Neural progenitor cell (in vitro differentiated cells): Measurements from ENCODE around the gene HNRNPA2B1. TPM values are rescaled to one million over a fixed set of nuclear protein-coding genes. Genes with fewer than 3 reads are reported as not detected.
"Not testable (repeated sequence)": the region's sequence is repeated elsewhere in the genome, so short reads cannot be mapped to it uniquely, and the experiment has no call there.

ENCODE experiments used
- DNase-seq: peaks from one replicate; pipeline ENCODE4 v3.0.0-alpha.2; 2016; ENCODE audit warnings: low spot score
- H2AFZ ChIP-seq: fragments of 200-600 bp; sonication (generic); replicated peaks from 2 replicates; pipeline ENCODE4 v1.6.1; 2016; ENCODE audit warnings: antibody characterized with exemption
- H3F3A ChIP-seq: fragments of 200-600 bp; sonication (generic); 2 replicates; pipeline ENCODE4 v1.6.1; 2016; ENCODE audit warnings: antibody characterized with exemption, low read depth
- H3K27ac ChIP-seq: fragments of 200-600 bp; sonication (generic); 2 replicates; pipeline ENCODE4 v1.5.1; 2016; ENCODE audit warnings: mild to moderate bottlenecking
- H3K27me3 ChIP-seq: fragments of 200-600 bp; sonication (generic); 2 replicates; pipeline ENCODE4 v1.6.1; 2016; ENCODE audit warnings: mild to moderate bottlenecking, moderate library complexity
- H3K36me3 ChIP-seq: fragments of 200-600 bp; sonication (generic); 2 replicates; pipeline ENCODE4 v1.5.1; 2016
- H3K4me1 ChIP-seq: fragments of 200-600 bp; sonication (generic); 2 replicates; pipeline ENCODE4 v1.6.1; 2016; ENCODE audit warnings: mixed run types
- H3K4me2 ChIP-seq: fragments of 200-600 bp; sonication (generic); 2 replicates; pipeline ENCODE4 v1.6.1; 2016
- H3K4me3 ChIP-seq: fragments of 200-600 bp; sonication (generic); 2 replicates; pipeline ENCODE4 v1.5.1; 2016
- H3K79me2 ChIP-seq: fragments of 200-600 bp; sonication (generic); 2 replicates; pipeline ENCODE4 v1.6.1; 2016; ENCODE audit warnings: low read depth
- H3K9ac ChIP-seq: fragments of 200-600 bp; sonication (generic); 2 replicates; pipeline ENCODE4 v1.6.1; 2016
- H3K9me3 ChIP-seq: fragments of 200-600 bp; sonication (generic); 2 replicates; pipeline ENCODE4 v1.5.1; 2016; ENCODE audit warnings: low read depth
- H4K20me1 ChIP-seq: fragments of 200-600 bp; sonication (generic); 2 replicates; pipeline ENCODE4 v1.6.1; 2016; ENCODE audit warnings: low read depth
- H3K27ac Mint-ChIP-seq: 3 replicates; pipeline ENCODE4 v1.8.0; 2021; ENCODE audit warnings: mixed read lengths
- H3K27me3 Mint-ChIP-seq: 2 replicates; pipeline ENCODE4 v1.8.0; 2022; ENCODE audit warnings: low read depth, mild to moderate bottlenecking, inconsistent platforms, moderate library complexity, mixed read lengths; ENCODE audit not compliant: insufficient read depth
- H3K36me3 Mint-ChIP-seq: 3 replicates; pipeline ENCODE4 v1.8.0; 2021; ENCODE audit warnings: mixed read lengths
- H3K4me1 Mint-ChIP-seq: 3 replicates; pipeline ENCODE4 v1.8.0; 2021; ENCODE audit warnings: mixed read lengths
- H3K4me3 Mint-ChIP-seq: 3 replicates; pipeline ENCODE4 v1.8.0; 2021; ENCODE audit warnings: mild to moderate bottlenecking, moderate library complexity, mixed read lengths
- H3K9me3 Mint-ChIP-seq: 3 replicates; pipeline ENCODE4 v1.8.0; 2020; ENCODE audit warnings: mixed read lengths
- CTCF ChIP-seq: fragments of 200-600 bp; sonication (generic); IDR thresholded peaks from 2 replicates; pipeline ENCODE4 v1.5.1; 2017; ENCODE audit warnings: antibody characterized with exemption, mild to moderate bottlenecking
- EZH2 ChIP-seq: fragments of 200-600 bp; sonication (generic); IDR thresholded peaks from 2 replicates; pipeline ENCODE4 v1.6.1; 2017; ENCODE audit warnings: antibody characterized with exemption, mild to moderate bottlenecking, moderate library complexity
- EZH2phosphoT487 ChIP-seq: fragments of 200-600 bp; sonication (generic); IDR thresholded peaks from 2 replicates; pipeline ENCODE4 v1.6.1; 2017; ENCODE audit warnings: antibody characterized with exemption
- total RNA-seq: library from RNA; depleted of rRNA; stranded (reverse); fragments of >200 nt; gene quantifications from 2 replicates; pipeline ENCODE4 v1.2.3, GENCODE V29; 2015; ENCODE audit warnings: low replicate concordance

Gene HNRNPA2B1
- total RNA-seq, 1 donor from 2014 or later = 601 TPM

- no peak overlapping the region for H2AFZ ChIP-seq
- H3K9me3 ChIP-seq = no peaks in the 10 kb centered on the region
- Mint-ChIP-seq H3K27ac (no peak overlapping the region), H3K27me3 (peaks cover 17% of the 10 kb centered on the region), H3K9me3 (peaks cover 2% of the 10 kb centered on the region), H3K36me3 (no peaks in the 10 kb centered on the region), H3K4me3 (peak overlapping the region; percentile 92), H3K4me1 (peaks cover 38% of the 10 kb centered on the region)
- H3K4me1 ChIP-seq = peaks cover 13% of the 10 kb centered on the region
- peak; percentile 34 for DNase-seq
- H3K4me3 ChIP-seq = peak overlapping the region; percentile 57
- H3K27ac ChIP-seq = no peak overlapping the region
- TF ChIP-seq EZH2phosphoT487 = no peak
- no peak for TF ChIP-seq EZH2
- no peak for TF ChIP-seq CTCF
- H3K79me2 ChIP-seq = no peaks in the 10 kb centered on the region
- peaks cover 17% of the 10 kb centered on the region for H3F3A ChIP-seq
- H3K4me2 ChIP-seq = peak overlapping the region; percentile 93
- H3K36me3 ChIP-seq = no peaks in the 10 kb centered on the region
- H3K9ac ChIP-seq = no peak overlapping the region
- H3K27me3 ChIP-seq = peaks cover 72% of the 10 kb centered on the region
- peaks cover 11% of the 10 kb centered on the region for H4K20me1 ChIP-seq
These were observed 46.4 kb downstream of the HNRNPA2B1 start for GRCh38 chr7:26153823-26154783.

GRCh38 chr7:26153241-26153822 is 47.2 kb downstream of the HNRNPA2B1 start:
- H3K9ac ChIP-seq = no peak overlapping the region
- no peaks in the 10 kb centered on the region for H3K36me3 Mint-ChIP-seq
- H3K4me2 ChIP-seq = peak overlapping the region; percentile 93
- H3K36me3 ChIP-seq = no peaks in the 10 kb centered on the region
- peaks cover 5% of the 10 kb centered on the region for H3K9me3 Mint-ChIP-seq
- peaks cover 39% of the 10 kb centered on the region for H3K4me1 Mint-ChIP-seq
- peak; percentile 18 for DNase-seq
- H3K27ac ChIP-seq = no peak overlapping the region
- H3K4me1 ChIP-seq = peaks cover 13% of the 10 kb centered on the region
- H3K27ac Mint-ChIP-seq = no peak overlapping the region
- TF ChIP-seq EZH2phosphoT487 (peak; percentile 51), EZH2 (peak; percentile 78), CTCF (no peak)
- peaks cover 11% of the 10 kb centered on the region for H4K20me1 ChIP-seq
- H3F3A ChIP-seq = peaks cover 20% of the 10 kb centered on the region
- H3K79me2 ChIP-seq = no peaks in the 10 kb centered on the region
- H2AFZ ChIP-seq = peak overlapping the region; percentile 93
- H3K9me3 ChIP-seq = no peaks in the 10 kb centered on the region
- peak overlapping the region; percentile 92 for H3K4me3 Mint-ChIP-seq
- H3K27me3 ChIP-seq = peaks cover 72% of the 10 kb centered on the region
- H3K4me3 ChIP-seq = peak overlapping the region; percentile 57
- peaks cover 17% of the 10 kb centered on the region for H3K27me3 Mint-ChIP-seq

- not testable (repeated sequence) for H3K36me3 ChIP-seq, H3K9me3 Mint-ChIP-seq, H3K27ac ChIP-seq, H3K36me3 Mint-ChIP-seq, H3K9ac ChIP-seq, H3K9me3 ChIP-seq, H3K27ac Mint-ChIP-seq, H3K79me2 ChIP-seq
- H2AFZ ChIP-seq = peak overlapping the region; percentile 93
- peaks cover 72% of the 10 kb centered on the region for H3K27me3 ChIP-seq
- peak; percentile 94 for TF ChIP-seq EZH2
- peak; percentile 80 for TF ChIP-seq EZH2phosphoT487
- H3K4me2 ChIP-seq = peak overlapping the region; percentile 93
- H4K20me1 ChIP-seq = peaks cover 11% of the 10 kb centered on the region
- peak overlapping the region; percentile 57 for H3K4me3 ChIP-seq
- Mint-ChIP-seq H3K27me3 (peaks cover 17% of the 10 kb centered on the region), H3K4me1 (peaks cover 39% of the 10 kb centered on the region), H3K4me3 (peak overlapping the region; percentile 92)
- DNase-seq = peak; percentile 16
- peaks cover 13% of the 10 kb centered on the region for H3K4me1 ChIP-seq
- H3F3A ChIP-seq = peaks cover 20% of the 10 kb centered on the region
These were observed 47.7 kb downstream of the HNRNPA2B1 start for GRCh38 chr7:26152782-26153240.
